Measurements from ENCODE around the gene ZNF281.

ZNF281 gene

DNA sequence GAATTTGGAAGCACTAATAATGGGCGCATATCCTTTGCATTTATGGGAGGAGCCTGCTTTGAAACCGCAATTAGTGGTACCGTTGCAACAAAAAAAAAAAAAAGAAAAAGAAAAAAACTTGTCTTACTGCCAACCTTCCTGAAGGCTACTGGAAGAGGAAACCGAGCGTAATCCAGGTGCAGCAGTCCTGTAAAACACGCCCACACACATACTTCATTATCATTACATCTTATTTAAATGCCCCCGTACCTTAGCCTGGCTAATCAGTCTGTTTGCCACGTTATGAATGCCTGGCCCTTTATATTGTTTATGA lies 686 bp upstream of the ZNF281 start (continued):
- TF ChIP-seq, protein P1, sequence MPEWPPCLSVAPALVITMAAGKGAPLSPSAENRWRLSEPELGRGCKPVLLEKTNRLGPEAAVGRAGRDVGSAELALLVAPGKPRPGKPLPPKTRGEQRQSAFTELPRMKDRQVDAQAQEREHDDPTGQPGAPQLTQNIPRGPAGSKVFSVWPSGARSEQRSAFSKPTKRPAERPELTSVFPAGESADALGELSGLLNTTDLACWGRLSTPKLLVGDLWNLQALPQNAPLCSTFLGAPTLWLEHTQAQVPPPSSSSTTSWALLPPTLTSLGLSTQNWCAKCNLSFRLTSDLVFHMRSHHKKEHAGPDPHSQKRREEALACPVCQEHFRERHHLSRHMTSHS (tag by site-specific recombination; IDR thresholded peaks at IDR 0.05), result no peak
- TF ChIP-seq ZNF785 (tag by site-specific recombination; IDR thresholded peaks at IDR 0.05) (no peak), ZNF623 (tag by site-specific recombination; IDR thresholded peaks at IDR 0.05) (no peak), ZNF10 (tag by site-specific recombination; IDR thresholded peaks at IDR 0.05) (no peak), BCL11B (tag by site-specific recombination; IDR thresholded peaks at IDR 0.05; ENCODE audit: low read depth) (no peak), KLF9 (tag by site-specific recombination; IDR thresholded peaks at IDR 0.05; ENCODE audit: low read depth) (no peak), SP3 (tag by site-specific recombination; IDR thresholded peaks at IDR 0.05) (no peak), KLF7 (tag by site-specific recombination; IDR thresholded peaks at IDR 0.05; ENCODE audit: borderline replicate concordance) (no peak), TRIM28 (IDR thresholded peaks at IDR 0.05; ENCODE audit: borderline replicate concordance, low read length) (no peak), ZNF624 (tag by site-specific recombination; IDR thresholded peaks at IDR 0.05) (no peak), ZNF324 (tag by site-specific recombination; IDR thresholded peaks at IDR 0.05) (no peak), GFI1B (tag by site-specific recombination; IDR thresholded peaks at IDR 0.05) (no peak), ZNF48 (tag by site-specific recombination; IDR thresholded peaks at IDR 0.05) (no peak), ZNF670 (tag by site-specific recombination; IDR thresholded peaks at IDR 0.05; ENCODE audit: low read depth) (no peak), ZNF146 (tag by site-specific recombination; IDR thresholded peaks at IDR 0.05) (no peak), SP2 (tag by site-specific recombination; IDR thresholded peaks at IDR 0.05) (no peak), OSR2 (tag by site-specific recombination; IDR thresholded peaks at IDR 0.05) (peak; percentile 84)
- TF ChIP-seq, protein P2, sequence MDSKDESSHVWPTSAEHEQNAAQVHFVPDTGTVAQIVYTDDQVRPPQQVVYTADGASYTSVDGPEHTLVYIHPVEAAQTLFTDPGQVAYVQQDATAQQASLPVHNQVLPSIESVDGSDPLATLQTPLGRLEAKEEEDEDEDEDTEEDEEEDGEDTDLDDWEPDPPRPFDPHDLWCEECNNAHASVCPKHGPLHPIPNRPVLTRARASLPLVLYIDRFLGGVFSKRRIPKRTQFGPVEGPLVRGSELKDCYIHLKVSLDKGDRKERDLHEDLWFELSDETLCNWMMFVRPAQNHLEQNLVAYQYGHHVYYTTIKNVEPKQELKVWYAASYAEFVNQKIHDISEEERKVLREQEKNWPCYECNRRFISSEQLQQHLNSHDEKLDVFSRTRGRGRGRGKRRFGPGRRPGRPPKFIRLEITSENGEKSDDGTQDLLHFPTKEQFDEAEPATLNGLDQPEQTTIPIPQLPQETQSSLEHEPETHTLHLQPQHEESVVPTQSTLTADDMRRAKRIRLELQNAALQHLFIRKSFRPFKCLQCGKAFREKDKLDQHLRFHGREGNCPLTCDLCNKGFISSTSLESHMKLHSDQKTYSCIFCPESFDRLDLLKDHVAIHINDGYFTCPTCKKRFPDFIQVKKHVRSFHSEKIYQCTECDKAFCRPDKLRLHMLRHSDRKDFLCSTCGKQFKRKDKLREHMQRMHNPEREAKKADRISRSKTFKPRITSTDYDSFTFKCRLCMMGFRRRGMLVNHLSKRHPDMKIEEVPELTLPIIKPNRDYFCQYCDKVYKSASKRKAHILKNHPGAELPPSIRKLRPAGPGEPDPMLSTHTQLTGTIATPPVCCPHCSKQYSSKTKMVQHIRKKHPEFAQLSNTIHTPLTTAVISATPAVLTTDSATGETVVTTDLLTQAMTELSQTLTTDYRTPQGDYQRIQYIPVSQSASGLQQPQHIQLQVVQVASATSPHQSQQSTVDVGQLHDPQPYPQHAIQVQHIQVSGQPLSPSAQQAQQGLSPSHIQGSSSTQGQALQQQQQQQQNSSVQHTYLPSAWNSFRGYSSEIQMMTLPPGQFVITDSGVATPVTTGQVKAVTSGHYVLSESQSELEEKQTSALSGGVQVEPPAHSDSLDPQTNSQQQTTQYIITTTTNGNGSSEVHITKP (tag by site-specific recombination; IDR thresholded peaks at IDR 0.05), result peak; percentile 81; the same call in 1 of the 2 replicates
- TF ChIP-seq, protein P3, sequence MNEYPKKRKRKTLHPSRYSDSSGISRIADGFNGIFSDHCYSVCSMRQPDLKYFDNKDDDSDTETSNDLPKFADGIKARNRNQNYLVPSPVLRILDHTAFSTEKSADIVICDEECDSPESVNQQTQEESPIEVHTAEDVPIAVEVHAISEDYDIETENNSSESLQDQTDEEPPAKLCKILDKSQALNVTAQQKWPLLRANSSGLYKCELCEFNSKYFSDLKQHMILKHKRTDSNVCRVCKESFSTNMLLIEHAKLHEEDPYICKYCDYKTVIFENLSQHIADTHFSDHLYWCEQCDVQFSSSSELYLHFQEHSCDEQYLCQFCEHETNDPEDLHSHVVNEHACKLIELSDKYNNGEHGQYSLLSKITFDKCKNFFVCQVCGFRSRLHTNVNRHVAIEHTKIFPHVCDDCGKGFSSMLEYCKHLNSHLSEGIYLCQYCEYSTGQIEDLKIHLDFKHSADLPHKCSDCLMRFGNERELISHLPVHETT (tag by site-specific recombination; IDR thresholded peaks at IDR 0.05), result no peak
- TF ChIP-seq, protein P4, sequence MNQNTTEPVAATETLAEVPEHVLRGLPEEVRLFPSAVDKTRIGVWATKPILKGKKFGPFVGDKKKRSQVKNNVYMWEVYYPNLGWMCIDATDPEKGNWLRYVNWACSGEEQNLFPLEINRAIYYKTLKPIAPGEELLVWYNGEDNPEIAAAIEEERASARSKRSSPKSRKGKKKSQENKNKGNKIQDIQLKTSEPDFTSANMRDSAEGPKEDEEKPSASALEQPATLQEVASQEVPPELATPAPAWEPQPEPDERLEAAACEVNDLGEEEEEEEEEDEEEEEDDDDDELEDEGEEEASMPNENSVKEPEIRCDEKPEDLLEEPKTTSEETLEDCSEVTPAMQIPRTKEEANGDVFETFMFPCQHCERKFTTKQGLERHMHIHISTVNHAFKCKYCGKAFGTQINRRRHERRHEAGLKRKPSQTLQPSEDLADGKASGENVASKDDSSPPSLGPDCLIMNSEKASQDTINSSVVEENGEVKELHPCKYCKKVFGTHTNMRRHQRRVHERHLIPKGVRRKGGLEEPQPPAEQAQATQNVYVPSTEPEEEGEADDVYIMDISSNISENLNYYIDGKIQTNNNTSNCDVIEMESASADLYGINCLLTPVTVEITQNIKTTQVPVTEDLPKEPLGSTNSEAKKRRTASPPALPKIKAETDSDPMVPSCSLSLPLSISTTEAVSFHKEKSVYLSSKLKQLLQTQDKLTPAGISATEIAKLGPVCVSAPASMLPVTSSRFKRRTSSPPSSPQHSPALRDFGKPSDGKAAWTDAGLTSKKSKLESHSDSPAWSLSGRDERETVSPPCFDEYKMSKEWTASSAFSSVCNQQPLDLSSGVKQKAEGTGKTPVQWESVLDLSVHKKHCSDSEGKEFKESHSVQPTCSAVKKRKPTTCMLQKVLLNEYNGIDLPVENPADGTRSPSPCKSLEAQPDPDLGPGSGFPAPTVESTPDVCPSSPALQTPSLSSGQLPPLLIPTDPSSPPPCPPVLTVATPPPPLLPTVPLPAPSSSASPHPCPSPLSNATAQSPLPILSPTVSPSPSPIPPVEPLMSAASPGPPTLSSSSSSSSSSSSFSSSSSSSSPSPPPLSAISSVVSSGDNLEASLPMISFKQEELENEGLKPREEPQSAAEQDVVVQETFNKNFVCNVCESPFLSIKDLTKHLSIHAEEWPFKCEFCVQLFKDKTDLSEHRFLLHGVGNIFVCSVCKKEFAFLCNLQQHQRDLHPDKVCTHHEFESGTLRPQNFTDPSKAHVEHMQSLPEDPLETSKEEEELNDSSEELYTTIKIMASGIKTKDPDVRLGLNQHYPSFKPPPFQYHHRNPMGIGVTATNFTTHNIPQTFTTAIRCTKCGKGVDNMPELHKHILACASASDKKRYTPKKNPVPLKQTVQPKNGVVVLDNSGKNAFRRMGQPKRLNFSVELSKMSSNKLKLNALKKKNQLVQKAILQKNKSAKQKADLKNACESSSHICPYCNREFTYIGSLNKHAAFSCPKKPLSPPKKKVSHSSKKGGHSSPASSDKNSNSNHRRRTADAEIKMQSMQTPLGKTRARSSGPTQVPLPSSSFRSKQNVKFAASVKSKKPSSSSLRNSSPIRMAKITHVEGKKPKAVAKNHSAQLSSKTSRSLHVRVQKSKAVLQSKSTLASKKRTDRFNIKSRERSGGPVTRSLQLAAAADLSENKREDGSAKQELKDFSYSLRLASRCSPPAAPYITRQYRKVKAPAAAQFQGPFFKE (tag by site-specific recombination; IDR thresholded peaks at IDR 0.05; ENCODE audit: borderline replicate concordance), result no peak
- TF ChIP-seq, protein P5, sequence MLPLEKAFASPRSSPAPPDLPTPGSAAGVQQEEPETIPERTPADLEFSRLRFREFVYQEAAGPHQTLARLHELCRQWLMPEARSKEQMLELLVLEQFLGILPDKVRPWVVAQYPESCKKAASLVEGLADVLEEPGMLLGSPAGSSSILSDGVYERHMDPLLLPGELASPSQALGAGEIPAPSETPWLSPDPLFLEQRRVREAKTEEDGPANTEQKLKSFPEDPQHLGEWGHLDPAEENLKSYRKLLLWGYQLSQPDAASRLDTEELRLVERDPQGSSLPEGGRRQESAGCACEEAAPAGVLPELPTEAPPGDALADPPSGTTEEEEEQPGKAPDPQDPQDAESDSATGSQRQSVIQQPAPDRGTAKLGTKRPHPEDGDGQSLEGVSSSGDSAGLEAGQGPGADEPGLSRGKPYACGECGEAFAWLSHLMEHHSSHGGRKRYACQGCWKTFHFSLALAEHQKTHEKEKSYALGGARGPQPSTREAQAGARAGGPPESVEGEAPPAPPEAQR (tag by site-specific recombination; IDR thresholded peaks at IDR 0.05), result no peak
